HEK293T (cell line): ENCODE results near the gene MOK.
"Not testable (repeated sequence)": the region's sequence is repeated elsewhere in the genome, so short reads cannot be mapped to it uniquely, and the experiment has no call there.

Experiments used
- CTCF ChIA-PET: fragments of 350-600 bp; formaldehyde crosslinking; extraction: SDS; loops from one replicate; lab custom pipeline; 2021; ENCODE audit warnings: antibody characterized with exemption, inconsistent platforms; lab: Yijun Ruan, JAX
- POLR2A ChIA-PET: fragments of 350-600 bp; formaldehyde crosslinking; extraction: SDS; loops from one replicate; lab custom pipeline; 2020; ENCODE audit warnings: antibody characterized with exemption, inconsistent platforms; lab: Yijun Ruan, JAX
- DNase-seq: peaks from one replicate; pipeline ENCODE4 v3.0.0; 2012; ENCODE audit warnings: mixed read lengths; ENCODE audit errors: extremely low spot score
- ARNT ChIP-seq: fragments of 450-650 bp; IDR thresholded peaks from 2 replicates; pipeline ENCODE4 v1.6.1; 2017; ENCODE audit warnings: mild to moderate bottlenecking
- BHLHE40 ChIP-seq: fragments of 450-650 bp; IDR thresholded peaks from 2 replicates; pipeline ENCODE4 v1.6.1; 2016; ENCODE audit warnings: mild to moderate bottlenecking, moderate library complexity, borderline replicate concordance
- CTBP1 ChIP-seq: fragments of 450-650 bp; IDR thresholded peaks from 2 replicates; pipeline ENCODE4 v1.6.1; 2016; ENCODE audit warnings: borderline replicate concordance
- ELF4 ChIP-seq: fragments of 450-650 bp; IDR thresholded peaks from 2 replicates; pipeline ENCODE4 v1.6.1; 2017; ENCODE audit warnings: antibody characterized with exemption
- FOXA1 ChIP-seq: fragments of 450-650 bp; IDR thresholded peaks from 2 replicates; pipeline ENCODE4 v1.6.1; 2016; ENCODE audit warnings: mild to moderate bottlenecking
- FOXK2 ChIP-seq: fragments of 450-650 bp; IDR thresholded peaks from 2 replicates; pipeline ENCODE4 v1.6.1; 2016; ENCODE audit warnings: mild to moderate bottlenecking
- FOXM1 ChIP-seq: fragments of 450-650 bp; IDR thresholded peaks from 2 replicates; pipeline ENCODE4 v1.6.1; 2017; ENCODE audit warnings: mild to moderate bottlenecking, borderline replicate concordance
- HDGF ChIP-seq: fragments of 450-650 bp; IDR thresholded peaks from 2 replicates; pipeline ENCODE4 v1.6.1; 2017; ENCODE audit warnings: antibody characterized with exemption, borderline replicate concordance
- L3MBTL2 ChIP-seq: fragments of 450-650 bp; conservative IDR thresholded peaks from 2 replicates; pipeline ENCODE4 v1.6.1; 2016; ENCODE audit warnings: mild to moderate bottlenecking
- LEF1 ChIP-seq: fragments of 450-650 bp; IDR thresholded peaks from 2 replicates; pipeline ENCODE4 v1.6.1; 2017; ENCODE audit warnings: mild to moderate bottlenecking, borderline replicate concordance
- NFRKB ChIP-seq: fragments of 450-650 bp; IDR thresholded peaks from 2 replicates; pipeline ENCODE4 v1.6.1; 2016; ENCODE audit warnings: mild to moderate bottlenecking, moderate library complexity
- SP1 ChIP-seq: fragments of 450-650 bp; IDR thresholded peaks from 2 replicates; pipeline ENCODE4 v1.6.1; 2017
- SUZ12 ChIP-seq: fragments of 450-650 bp; IDR thresholded peaks from 2 replicates; pipeline ENCODE4 v1.6.1; 2016; ENCODE audit warnings: mild to moderate bottlenecking
- TARDBP ChIP-seq: fragments of 450-650 bp; IDR thresholded peaks from 2 replicates; pipeline ENCODE4 v1.6.1; 2016
- ZNF384 ChIP-seq: fragments of 450-650 bp; IDR thresholded peaks from 2 replicates; pipeline ENCODE4 v1.6.1; 2016
- TF ChIP-seq, protein P1 (sequence below): fragments of 450-650 bp; IDR thresholded peaks from 2 replicates; pipeline ENCODE4 v1.6.1; 2016

The MOK gene

DNA sequence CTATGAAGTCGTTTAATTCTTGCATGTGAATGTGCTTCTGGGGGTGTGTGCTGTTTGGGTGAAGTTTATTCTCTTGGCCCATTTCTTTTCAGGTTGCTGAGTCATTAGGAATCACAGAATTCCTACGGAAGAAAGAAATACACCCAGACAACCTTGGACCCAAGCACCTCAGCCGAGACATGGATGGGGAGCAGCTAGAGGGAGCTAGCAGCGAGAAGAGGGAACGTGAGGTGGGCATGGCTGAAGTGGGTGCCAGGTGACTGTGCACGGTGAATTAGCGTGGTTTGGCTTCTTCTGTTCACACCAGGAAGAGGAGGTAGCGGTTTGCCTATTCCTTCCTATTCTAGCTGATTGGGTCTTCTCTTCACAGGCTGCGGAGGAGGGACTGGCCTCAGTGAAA, 33.8 kb upstream of the MOK start:
- no peak for DNase-seq
- no peak for TF ChIP-seq L3MBTL2
- TF ChIP-seq ELF4, result no peak
- no peak for TF ChIP-seq FOXM1
- no peak for TF ChIP-seq FOXK2
- no peak for TF ChIP-seq SP1
- TF ChIP-seq ZNF384, result no peak
- no peak for TF ChIP-seq ARNT
- no peak for TF ChIP-seq SUZ12
- no peak for TF ChIP-seq LEF1
- no peak for TF ChIP-seq NFRKB
- no peak for TF ChIP-seq TARDBP
- no peak for TF ChIP-seq FOXA1
- TF ChIP-seq, protein P1, sequence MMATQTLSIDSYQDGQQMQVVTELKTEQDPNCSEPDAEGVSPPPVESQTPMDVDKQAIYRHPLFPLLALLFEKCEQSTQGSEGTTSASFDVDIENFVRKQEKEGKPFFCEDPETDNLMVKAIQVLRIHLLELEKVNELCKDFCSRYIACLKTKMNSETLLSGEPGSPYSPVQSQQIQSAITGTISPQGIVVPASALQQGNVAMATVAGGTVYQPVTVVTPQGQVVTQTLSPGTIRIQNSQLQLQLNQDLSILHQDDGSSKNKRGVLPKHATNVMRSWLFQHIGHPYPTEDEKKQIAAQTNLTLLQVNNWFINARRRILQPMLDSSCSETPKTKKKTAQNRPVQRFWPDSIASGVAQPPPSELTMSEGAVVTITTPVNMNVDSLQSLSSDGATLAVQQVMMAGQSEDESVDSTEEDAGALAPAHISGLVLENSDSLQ, result no peak
- no peak for TF ChIP-seq HDGF
- TF ChIP-seq CTBP1, result no peak
- TF ChIP-seq BHLHE40, result no peak
- ChIA-PET CTCF (no interaction called here), POLR2A (no interaction called here)

DNA sequence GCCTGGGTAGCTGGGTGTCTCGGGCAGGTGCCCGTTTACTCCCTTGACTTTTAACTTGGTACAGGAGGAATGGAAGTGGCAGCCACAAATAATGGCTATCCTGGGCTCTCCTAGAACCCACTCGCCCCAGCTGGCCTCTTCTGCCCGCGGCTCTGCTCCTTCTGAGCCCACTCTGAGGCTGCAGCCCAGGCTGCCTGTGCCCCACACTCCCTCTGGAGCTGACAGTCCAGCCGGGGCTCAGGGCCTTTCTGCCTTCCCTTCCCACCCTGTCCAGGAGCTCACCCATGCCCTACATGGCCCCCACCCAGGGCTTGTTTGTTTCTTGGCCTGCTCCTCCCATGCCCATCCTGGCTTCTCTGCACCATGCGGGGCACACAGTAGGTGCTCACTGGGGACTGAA, 30.2 kb upstream of the MOK start:
- TF ChIP-seq L3MBTL2 (no peak), FOXK2 (no peak), CTBP1 (no peak), TARDBP (no peak), ZNF384 (no peak), FOXM1 (no peak), FOXA1 (no peak), LEF1 (no peak), SP1 (no peak), NFRKB (no peak), SUZ12 (no peak), BHLHE40 (no peak), HDGF (no peak), ELF4 (no peak), ARNT (no peak)
- TF ChIP-seq, protein P1, result no peak
- DNase-seq, result no peak
- ChIA-PET POLR2A (interaction anchor here (1.1 kb wide), 1 partner anchor 28 kb away, joined by 3 read pairs; the partner anchor contains the start of genes CINP and TECPR2), CTCF (no interaction called here)

DNA sequence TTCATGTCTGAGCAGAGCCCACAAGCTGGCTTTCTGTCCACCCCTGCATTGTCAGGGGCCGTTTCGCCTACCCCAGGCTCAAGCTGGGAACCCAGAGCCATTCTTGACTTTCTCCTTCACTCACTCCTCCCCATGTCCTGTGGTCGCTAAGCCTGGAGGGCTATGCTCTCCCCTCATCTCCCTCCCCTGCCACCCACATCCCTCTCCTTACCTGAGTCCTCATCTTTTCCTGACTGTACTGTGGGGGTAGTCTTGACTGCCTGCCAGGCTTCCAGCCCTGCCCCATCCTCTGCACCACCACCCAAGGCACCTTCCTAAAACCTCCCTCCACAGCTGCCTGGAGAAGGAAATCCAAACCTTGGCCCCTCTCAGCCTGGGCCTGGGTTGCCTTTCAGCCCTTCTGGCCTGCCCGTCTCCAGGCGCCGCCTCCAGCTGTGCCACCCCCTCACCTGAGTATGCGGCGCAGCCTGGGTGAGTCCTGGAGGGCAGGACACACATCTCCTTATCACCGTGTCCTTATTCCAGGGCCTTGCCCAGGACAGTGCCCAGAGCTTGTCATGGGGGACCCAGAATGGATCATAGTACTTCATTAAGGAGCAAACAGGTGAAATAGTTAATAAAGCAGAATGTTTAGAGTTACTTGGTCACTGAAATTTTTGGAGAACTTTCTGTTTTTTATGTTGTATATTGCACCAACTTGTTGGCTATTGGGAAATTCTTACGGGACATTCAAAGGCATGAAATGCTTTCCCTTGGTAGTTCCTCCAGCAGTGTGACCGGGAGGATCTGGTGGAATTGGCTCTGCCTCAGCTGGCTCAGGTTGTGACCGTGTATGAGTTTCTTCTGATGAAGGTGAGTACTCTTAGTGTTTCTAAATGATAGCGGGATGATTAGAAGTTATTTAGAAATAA, 29.1 kb upstream of the MOK start:
- ChIA-PET CTCF (no interaction called here), POLR2A (interaction anchor here (1.2 kb wide), 1 partner anchor 13 kb away, joined by 4 read pairs; no protein-coding TSS in a partner anchor)
- no peak for TF ChIP-seq NFRKB
- no peak for TF ChIP-seq FOXM1
- TF ChIP-seq L3MBTL2, result no peak
- TF ChIP-seq ELF4, result no peak
- no peak for TF ChIP-seq HDGF
- TF ChIP-seq BHLHE40, result no peak
- no peak for TF ChIP-seq CTBP1
- no peak for TF ChIP-seq TARDBP
- TF ChIP-seq SP1, result no peak
- no peak for TF ChIP-seq FOXK2
- TF ChIP-seq, protein P1, result no peak
- TF ChIP-seq FOXA1, result no peak
- TF ChIP-seq ZNF384, result no peak
- TF ChIP-seq SUZ12, result no peak
- TF ChIP-seq ARNT, result no peak
- no peak for TF ChIP-seq LEF1
- no peak for DNase-seq

DNA sequence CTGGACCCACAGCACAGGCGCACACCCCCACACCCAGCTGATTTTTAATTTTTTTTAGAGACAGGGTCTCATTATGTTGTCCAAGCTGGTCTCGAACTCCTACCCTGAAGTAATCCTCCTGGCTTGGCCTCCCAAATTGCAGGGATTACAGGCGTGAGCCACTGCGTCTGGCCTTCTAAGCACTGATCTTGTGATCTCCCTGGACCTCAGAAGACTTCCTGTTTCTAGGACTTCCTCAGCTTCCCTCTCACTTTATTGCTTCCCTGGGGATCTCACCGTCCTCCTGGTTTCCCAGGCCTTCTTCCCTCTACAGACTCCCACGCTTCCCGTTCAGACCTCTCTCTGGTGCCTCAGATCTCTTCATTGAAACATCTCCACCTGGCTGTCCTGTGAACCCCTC, 28.4 kb upstream of the MOK start:
- ChIA-PET POLR2A (interaction anchor here (1.2 kb wide), 1 partner anchor 12 kb away, joined by 4 read pairs; no protein-coding TSS in a partner anchor), CTCF (interaction anchor here (0.6 kb wide), 1 partner anchor 97 kb away, joined by 4 read pairs; no protein-coding TSS in a partner anchor)
- TF ChIP-seq CTBP1 (no peak), ELF4 (no peak), TARDBP (no peak), LEF1 (no peak), FOXM1 (no peak), NFRKB (no peak), ARNT (no peak), ZNF384 (no peak), SP1 (no peak)
- no peak for DNase-seq

DNA sequence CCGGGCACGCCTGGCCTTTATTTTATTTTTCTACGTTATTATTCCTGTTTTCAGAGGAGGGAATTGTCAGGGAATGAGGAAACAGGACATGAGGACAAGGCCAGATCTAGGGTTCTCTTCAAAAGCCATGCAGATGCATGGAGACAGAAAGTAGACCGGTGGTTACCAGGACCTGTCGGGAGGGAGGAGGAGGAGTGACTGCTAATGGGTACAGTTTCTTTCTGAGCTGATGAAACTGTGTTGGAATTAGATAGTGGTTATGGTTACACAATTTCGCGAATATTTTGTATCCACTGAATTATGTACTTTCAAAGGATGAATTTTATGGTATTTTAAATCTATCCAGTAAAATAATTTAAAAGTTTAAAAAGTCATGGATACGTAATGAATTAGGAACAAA, 25.8 kb upstream of the MOK start:
- POLR2A ChIA-PET, result no interaction called here

DNA sequence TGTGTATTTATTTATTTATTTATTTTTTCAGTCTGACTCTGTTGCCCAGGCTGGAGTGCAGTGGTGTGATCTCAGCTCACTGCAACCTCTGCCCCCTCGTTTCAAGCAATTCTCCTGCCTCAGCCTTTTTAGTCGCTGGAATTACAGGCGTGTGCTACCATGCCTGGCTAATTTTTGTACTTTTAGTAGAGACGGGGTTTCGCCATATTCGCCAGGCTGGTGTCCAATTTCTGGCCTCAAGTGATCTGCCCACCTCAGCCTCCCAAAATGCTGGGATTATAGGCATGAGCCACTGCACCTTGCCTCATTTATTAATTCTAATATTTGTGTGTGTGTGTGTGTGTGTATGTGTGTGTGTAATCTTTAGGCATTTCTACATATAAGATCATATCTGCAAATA, 24.4 kb upstream of the MOK start:
- DNase-seq, CTCF ChIA-PET: not testable (repeated sequence)
- POLR2A ChIA-PET, result interaction anchor here (2.4 kb wide), 1 partner anchor 9 kb away, joined by 7 read pairs; the partner anchor contains the start of gene ZNF839

More for the DNA sequence above, 25.8 kb upstream of the MOK start:
- CTCF ChIA-PET, result no interaction called here
- no peak for TF ChIP-seq BHLHE40
- TF ChIP-seq FOXM1, result no peak
- no peak for TF ChIP-seq ELF4
- no peak for TF ChIP-seq HDGF
- no peak for DNase-seq
